Liver (tissue), 9 donors: Measurements from ENCODE around the gene TTI1. TPM values are rescaled to one million over a fixed set of nuclear protein-coding genes. Genes with fewer than 3 reads are reported as not detected.

Experiments used
- DNase-seq: peaks from one replicate; pipeline ENCODE4 v3.0.0-alpha.2; 2017; ENCODE audit warnings: low spot score
- H3K27ac ChIP-seq, 2 donors: one replicate each; pipeline ENCODE4 v1.7.0; 2013; ENCODE audit warnings: inconsistent platforms in 2 of 2, low read length in 2 of 2, control low read depth in 1 of 2, low read depth in 1 of 2, mild to moderate bottlenecking in 1 of 2
- H3K27me3 ChIP-seq, 4 donors: one replicate each; pipeline versions ENCODE4 v1.6.1 to v1.7.0; 2013; ENCODE audit warnings: low read length in 3 of 4, inconsistent platforms in 1 of 4, mild to moderate bottlenecking in 1 of 4, moderate library complexity in 1 of 4; ENCODE audit not compliant: control insufficient read depth in 4 of 4, insufficient read depth in 4 of 4
- H3K36me3 ChIP-seq, 4 donors: one replicate each; pipeline versions ENCODE4 v1.6.1 to v1.7.0; 2013; ENCODE audit warnings: low read length in 3 of 4, mild to moderate bottlenecking in 3 of 4, low read depth in 1 of 4, moderate library complexity in 1 of 4; ENCODE audit not compliant: control insufficient read depth in 4 of 4, insufficient read depth in 3 of 4
- H3K4me1 ChIP-seq, 4 donors: one replicate each; pipeline versions ENCODE4 v1.6.1 to v1.7.0; 2013; ENCODE audit warnings: low read length in 3 of 4, mild to moderate bottlenecking in 3 of 4, moderate library complexity in 1 of 4; ENCODE audit not compliant: control insufficient read depth in 4 of 4, insufficient read depth in 4 of 4
- H3K4me3 ChIP-seq, 3 donors: one replicate each; pipeline versions ENCODE4 v1.6.1 to v1.7.0; 2013; ENCODE audit warnings: low read length in 3 of 3, control low read depth in 1 of 3, low read depth in 1 of 3, mild to moderate bottlenecking in 1 of 3
- H3K9ac ChIP-seq, 2 donors: one replicate each; pipeline ENCODE4 v1.7.0; 2013; ENCODE audit warnings: low read length in 2 of 2, mild to moderate bottlenecking in 2 of 2, moderate library complexity in 2 of 2, control low read depth in 1 of 2, low read depth in 1 of 2
- H3K9me3 ChIP-seq, 4 donors: one replicate each; pipeline versions ENCODE4 v1.6.1 to v1.7.0; 2013; ENCODE audit warnings: low read length in 3 of 4; ENCODE audit not compliant: control insufficient read depth in 4 of 4
- ATF3 ChIP-seq: IDR thresholded peaks from 2 replicates; pipeline ENCODE4 v1.6.1; 2016; ENCODE audit warnings: antibody characterized with exemption
- CTCF ChIP-seq: fragments of 150-350 bp; IDR thresholded peaks from 2 replicates; pipeline ENCODE4 v1.5.1; 2017; ENCODE audit warnings: improper control_type of control experiment, low read depth, low read length; ENCODE audit not compliant: missing input control
- EGR1 ChIP-seq, 2 donors: IDR thresholded peaks; 2 replicates each; pipeline ENCODE4 v1.6.1; 2016 to 2018; ENCODE audit warnings: antibody characterized with exemption in 2 of 2, low read depth in 2 of 2
- FOXA1 ChIP-seq: IDR thresholded peaks from 2 replicates; pipeline ENCODE4 v1.6.1; 2016; ENCODE audit warnings: antibody characterized with exemption
- FOXA2 ChIP-seq: IDR thresholded peaks from 2 replicates; pipeline ENCODE4 v1.6.1; 2016; ENCODE audit warnings: antibody characterized with exemption
- GABPA ChIP-seq, 2 donors: IDR thresholded peaks in 1 of 2; conservative IDR thresholded peaks in 1 of 2; 2 replicates each; pipeline ENCODE4 v1.6.1; 2016; ENCODE audit warnings: antibody characterized with exemption in 2 of 2, mild to moderate bottlenecking in 1 of 2, moderate library complexity in 1 of 2
- HNF4A ChIP-seq, 2 donors: conservative IDR thresholded peaks; 2 replicates each; pipeline ENCODE4 v1.6.1; 2016; ENCODE audit warnings: antibody characterized with exemption in 2 of 2, mild to moderate bottlenecking in 2 of 2
- HNF4G ChIP-seq: IDR thresholded peaks from 2 replicates; pipeline ENCODE4 v1.6.1; 2016; ENCODE audit warnings: antibody characterized with exemption
- JUND ChIP-seq, 2 donors: IDR thresholded peaks; 2 replicates each; pipeline ENCODE4 v1.6.1; 2016; ENCODE audit warnings: antibody characterized with exemption in 2 of 2
- MAX ChIP-seq: IDR thresholded peaks from 2 replicates; pipeline ENCODE4 v1.6.1; 2016; ENCODE audit warnings: antibody characterized with exemption
- NR2F2 ChIP-seq: IDR thresholded peaks from 2 replicates; pipeline ENCODE4 v1.6.1; 2016; ENCODE audit warnings: antibody characterized with exemption
- RAD21 ChIP-seq, 2 donors: IDR thresholded peaks; 2 replicates each; pipeline ENCODE4 v1.6.1; 2016; ENCODE audit warnings: antibody characterized with exemption in 2 of 2, mild to moderate bottlenecking in 2 of 2
- REST ChIP-seq: IDR thresholded peaks from 2 replicates; pipeline ENCODE4 v1.6.1; 2016; ENCODE audit warnings: antibody characterized with exemption, mild to moderate bottlenecking
- RXRA ChIP-seq, 2 donors: IDR thresholded peaks; 2 replicates each; pipeline ENCODE4 v1.6.1; 2017 to 2018; ENCODE audit warnings: antibody characterized with exemption in 2 of 2, mild to moderate bottlenecking in 1 of 2
- SP1 ChIP-seq: IDR thresholded peaks from 2 replicates; pipeline ENCODE4 v1.6.1; 2018; ENCODE audit warnings: antibody characterized with exemption, mild to moderate bottlenecking
- TAF1 ChIP-seq: conservative IDR thresholded peaks from 2 replicates; pipeline ENCODE4 v1.6.1; 2016; ENCODE audit warnings: antibody characterized with exemption, mild to moderate bottlenecking
- YY1 ChIP-seq: IDR thresholded peaks from 2 replicates; pipeline ENCODE4 v1.6.1; 2016; ENCODE audit warnings: antibody characterized with exemption, mild to moderate bottlenecking
- ZBTB33 ChIP-seq: IDR thresholded peaks from 2 replicates; pipeline ENCODE4 v1.6.1; 2016; ENCODE audit warnings: antibody characterized with exemption
- WGBS: extraction: QIAGEN DNeasy Blood & Tissue Kit; methylation state at CpG from one replicate; pipeline ENCODE4 v1.1.7; 2013; 5-methylcytosine and 5-hydroxymethylcytosine counted together
- polyA plus RNA-seq, 2 donors: library from polyadenylated mRNA; stranded (reverse) in 1 of 2; unstranded in 1 of 2; fragments of 200-250 nt in 1 of 2; fragments of >200 nt in 1 of 2; fragmentation: Nextera tagmentation in 1 of 2; extraction: Ambion mirVana in 1 of 2; gene quantifications; one replicate each; pipeline versions ENCODE4 v1.2.1 to v1.2.3, GENCODE V29; 2013 to 2015
- total RNA-seq, 2 donors: library from RNA; depleted of rRNA; stranded (reverse); fragments of >200 nt; gene quantifications; one replicate each; pipeline ENCODE4 v1.2.3, GENCODE V29; 2014
- donor health status: healthy.
- donor health status: healthy.
- donor health status: healthy.
- donor health status: healthy.
- donor health status: healthy.

Gene TTI1
- total and polyA plus RNA-seq, 4 donors: 4.6 to 20.4 (median 11.3) TPM

- Histone ChIP-seq H3K27ac (no peak overlapping the region), H3K9me3 (no peaks in the 10 kb centered on the region), H3K9ac (no peak overlapping the region), H3K4me1 (peaks cover 0 to 2% (median 0%) of the 10 kb centered on the region in 4 donors), H3K4me3 (no peak overlapping the region), H3K36me3 (no peaks in the 10 kb centered on the region), H3K27me3 (no peaks in the 10 kb centered on the region)
- TF ChIP-seq HNF4G (no peak), EGR1 (IDR thresholded peaks at IDR 0.05; ENCODE audit: low read depth in 2 of 2) (no peak), SP1 (no peak), REST (no peak), JUND (IDR thresholded peaks at IDR 0.05) (no peak), FOXA2 (no peak), YY1 (no peak), MAX (no peak), FOXA1 (no peak), CTCF (no peak), ATF3 (no peak), GABPA (IDR thresholded peaks at IDR 0.05 in 1 of 2, conservative IDR thresholded peaks at IDR 0.05 in 1 of 2) (no peak), ZBTB33 (no peak), NR2F2 (no peak), RAD21 (IDR thresholded peaks at IDR 0.05) (no peak), HNF4A (conservative IDR thresholded peaks at IDR 0.05) (no peak), RXRA (IDR thresholded peaks at IDR 0.05) (no peak), TAF1 (no peak)
- WGBS: 94% methylated on average over 4 of the region's 4 CpGs
- DNase-seq: no peak
Measured at GRCh38 chr20:37937686-37938085, 95.6 kb downstream of the TTI1 start.
